ENCODE data around the gene FAM9A. TPM values are rescaled to one million over a fixed set of nuclear protein-coding genes. Genes with fewer than 3 reads are reported as not detected.

The FAM9A gene
- total RNA-seq, 1 experiment from 2014 or later = not detected

DNA sequence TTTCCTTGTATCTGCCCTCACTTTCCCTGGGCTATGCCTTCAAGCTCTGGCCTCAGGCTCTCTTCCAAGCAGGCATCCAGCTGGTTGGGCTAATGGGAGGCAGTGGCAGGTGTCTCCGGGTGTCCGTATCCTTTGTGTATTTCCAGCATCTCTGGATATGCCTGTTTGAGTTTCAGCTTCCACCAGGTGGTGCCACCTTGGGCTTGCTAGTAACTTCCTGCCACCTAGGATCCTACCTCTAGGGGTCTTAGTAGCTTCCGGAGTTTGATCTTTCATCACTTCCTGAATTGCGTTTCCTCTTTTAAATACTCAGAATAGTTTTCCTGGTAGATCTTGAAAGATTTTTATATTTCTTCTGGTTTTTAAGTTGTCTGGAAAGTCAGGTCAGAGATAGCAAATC lies 46.1 kb downstream of the FAM9A start:
- CTCF ChIA-PET = interaction anchor here (1.1 kb wide), 1 partner anchor 57 kb away, joined by 4 read pairs; no protein-coding TSS in a partner anchor
- Histone ChIP-seq H3K27ac (ENCODE audit: low read depth, low read length, poor library complexity, severe bottlenecking) (no peak overlapping the region), H3K9me3 (ENCODE audit: low read depth, low read length, poor library complexity, severe bottlenecking) (no peaks in the 10 kb centered on the region), H3K4me3 (ENCODE audit: low read depth, low read length, poor library complexity, severe bottlenecking) (no peak overlapping the region), H3K36me3 (ENCODE audit: insufficient read depth, low read length, poor library complexity, severe bottlenecking) (no peaks in the 10 kb centered on the region), H3K27me3 (replicated peaks; ENCODE audit: insufficient read depth, low read depth, low read length, poor library complexity) (no peaks in the 10 kb centered on the region), H3K4me1 (ENCODE audit: insufficient read depth, low read length, poor library complexity, severe bottlenecking) (no peaks in the 10 kb centered on the region)
- TF ChIP-seq EZH2 (IDR thresholded peaks at IDR 0.05; ENCODE audit: borderline replicate concordance, low read depth, low read length, poor library complexity, severe bottlenecking) (no peak), CTCF (conservative IDR thresholded peaks at IDR 0.05; ENCODE audit: low read depth, low read length) (peak; percentile 25; the same call in 1 of the 2 replicates)
- BruUV-seq (replicated peaks) = no TSS peak
- POLR2A ChIA-PET (ENCODE audit: low non-redundant PET) = no interaction called here
- intact Hi-C loops (cut with micrococcal nuclease; ENCODE audit: unreplicated experiment) = no loop called here
- peak; percentile 11 for DNase-seq (ENCODE audit: low spot score)

- CTCF ChIA-PET = no interaction called here
- BruUV-seq (replicated peaks) = no TSS peak
- intact Hi-C loops (cut with micrococcal nuclease; ENCODE audit: unreplicated experiment) = loop anchor here (2.0 kb wide), 1 partner anchor 65 kb away; no protein-coding TSS in a partner anchor
Measured at GRCh38 chrX:8749697-8750096, 51.5 kb downstream of the FAM9A start.

DNA sequence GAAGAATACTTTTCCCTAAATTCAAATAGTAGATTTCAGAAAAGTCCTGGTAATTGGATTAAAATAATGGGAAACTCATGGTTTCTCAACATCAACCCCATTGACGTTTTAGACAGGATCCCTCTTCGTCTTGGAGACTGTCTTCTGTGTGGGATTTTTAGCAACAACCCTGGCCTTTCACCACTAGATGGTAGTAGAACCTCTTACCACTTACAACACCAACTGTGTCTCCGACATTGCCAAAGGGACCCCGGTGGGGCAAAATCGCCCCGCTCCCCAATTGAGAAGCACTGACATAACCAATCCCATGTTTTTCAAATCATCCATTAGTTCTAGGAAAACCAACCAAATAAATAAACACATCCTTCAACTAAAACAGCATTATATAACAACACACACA lies 52.3 kb downstream of the FAM9A start:
- Histone ChIP-seq H3K27me3 (replicated peaks; ENCODE audit: insufficient read depth, low read depth, low read length, poor library complexity) (no peaks in the 10 kb centered on the region), H3K9me3 (ENCODE audit: low read depth, low read length, poor library complexity, severe bottlenecking) (no peaks in the 10 kb centered on the region), H3K27ac (ENCODE audit: low read depth, low read length, poor library complexity, severe bottlenecking) (no peak overlapping the region), H3K4me1 (ENCODE audit: insufficient read depth, low read length, poor library complexity, severe bottlenecking) (no peaks in the 10 kb centered on the region), H3K4me3 (ENCODE audit: low read depth, low read length, poor library complexity, severe bottlenecking) (no peak overlapping the region), H3K36me3 (ENCODE audit: insufficient read depth, low read length, poor library complexity, severe bottlenecking) (no peaks in the 10 kb centered on the region)
- no TSS peak for BruUV-seq (replicated peaks)
- intact Hi-C loops (cut with micrococcal nuclease; ENCODE audit: unreplicated experiment) = loop anchor here (2.0 kb wide), 1 partner anchor 66 kb away; no protein-coding TSS in a partner anchor
- CTCF ChIA-PET = no interaction called here
- peak; percentile 55 for DNase-seq (ENCODE audit: low spot score)
- POLR2A ChIA-PET (ENCODE audit: low non-redundant PET) = no interaction called here
- TF ChIP-seq CTCF (conservative IDR thresholded peaks at IDR 0.05; ENCODE audit: low read depth, low read length) = peak; percentile 65
- TF ChIP-seq EZH2 (IDR thresholded peaks at IDR 0.05; ENCODE audit: borderline replicate concordance, low read depth, low read length, poor library complexity, severe bottlenecking) = no peak

More at GRCh38 chrX:8749697-8750096, 51.5 kb downstream of the FAM9A start:
- H3K4me1 ChIP-seq (ENCODE audit: insufficient read depth, low read length, poor library complexity, severe bottlenecking) = no peaks in the 10 kb centered on the region
- no peaks in the 10 kb centered on the region for H3K36me3 ChIP-seq (ENCODE audit: insufficient read depth, low read length, poor library complexity, severe bottlenecking)
- POLR2A ChIA-PET (ENCODE audit: low non-redundant PET) = no interaction called here
- H3K27ac ChIP-seq (ENCODE audit: low read depth, low read length, poor library complexity, severe bottlenecking) = no peak overlapping the region
- H3K9me3 ChIP-seq (ENCODE audit: low read depth, low read length, poor library complexity, severe bottlenecking) = no peaks in the 10 kb centered on the region
- H3K27me3 ChIP-seq (replicated peaks; ENCODE audit: insufficient read depth, low read depth, low read length, poor library complexity) = no peaks in the 10 kb centered on the region
- DNase-seq (ENCODE audit: low spot score) = no peak
- no peak for TF ChIP-seq CTCF (conservative IDR thresholded peaks at IDR 0.05; ENCODE audit: low read depth, low read length)
- TF ChIP-seq EZH2 (IDR thresholded peaks at IDR 0.05; ENCODE audit: borderline replicate concordance, low read depth, low read length, poor library complexity, severe bottlenecking) = no peak
- H3K4me3 ChIP-seq (ENCODE audit: low read depth, low read length, poor library complexity, severe bottlenecking) = no peak overlapping the region
